Fibroblast of lung (primary cell): ENCODE measurements around the gene KIRREL3. TPM values are rescaled to one million over a fixed set of nuclear protein-coding genes. Genes with fewer than 3 reads are reported as not detected.

Experiments used
- DNase-seq, 2 donors: peaks; one replicate each; pipeline versions ENCODE4 v3.0.0 to v3.0.0-alpha.2; 2010; ENCODE audit warnings: low read depth in 2 of 2
- H2AFZ ChIP-seq: 2 replicates; pipeline ENCODE4 v1.5.1; 2012; ENCODE audit warnings: low read length, control low read depth, inconsistent platforms
- H3K27ac ChIP-seq: 2 replicates; pipeline ENCODE4 v1.5.1; 2011; ENCODE audit warnings: low read length, control low read depth; ENCODE audit not compliant: insufficient read depth
- H3K27me3 ChIP-seq: 2 replicates; pipeline ENCODE4 v1.5.1; 2011; ENCODE audit warnings: mild to moderate bottlenecking, low read length; ENCODE audit not compliant: control insufficient read depth, insufficient read depth
- H3K36me3 ChIP-seq: 2 replicates; pipeline ENCODE4 v1.5.1; 2011; ENCODE audit warnings: low read length; ENCODE audit not compliant: control insufficient read depth, insufficient read depth
- H3K4me1 ChIP-seq: 2 replicates; pipeline ENCODE4 v1.5.1; 2011; ENCODE audit warnings: low read length; ENCODE audit not compliant: control insufficient read depth, insufficient read depth; ENCODE audit errors: extremely low read depth
- H3K4me2 ChIP-seq: 2 replicates; pipeline ENCODE4 v1.5.1; 2011; ENCODE audit warnings: low read length, control low read depth; ENCODE audit not compliant: insufficient read depth; ENCODE audit errors: extremely low read depth
- H3K4me3 ChIP-seq, 4 experiments: fragments of 200-600 bp in 1 of 4; sonication (generic) in 1 of 4; replicated peaks in 1 of 4; 2 replicates each; pipeline ENCODE4 v1.5.1; 2011 to 2016; ENCODE audit warnings: low read length in 4 of 4, low read depth in 3 of 4, mild to moderate bottlenecking in 3 of 4, control low read depth in 2 of 4, inconsistent platforms in 1 of 4, mixed read lengths in 1 of 4; ENCODE audit not compliant: insufficient read depth in 1 of 4; ENCODE audit errors: control extremely low read depth in 1 of 4
- H3K79me2 ChIP-seq: 2 replicates; pipeline ENCODE4 v1.5.1; 2012; ENCODE audit warnings: mild to moderate bottlenecking, low read length, inconsistent platforms; ENCODE audit not compliant: control insufficient read depth, insufficient read depth
- H3K9ac ChIP-seq: 2 replicates; pipeline ENCODE4 v1.5.1; 2011; ENCODE audit warnings: mild to moderate bottlenecking, low read length, control low read depth; ENCODE audit not compliant: insufficient read depth
- H3K9me3 ChIP-seq: 2 replicates; pipeline ENCODE4 v1.5.1; 2012; ENCODE audit warnings: low read depth, low read length; ENCODE audit not compliant: control insufficient read depth, insufficient read depth
- H4K20me1 ChIP-seq: 2 replicates; pipeline ENCODE4 v1.5.1; 2011; ENCODE audit warnings: low read length; ENCODE audit not compliant: control insufficient read depth, insufficient read depth; ENCODE audit errors: extremely low read depth
- EZH2 ChIP-seq: IDR thresholded peaks from 2 replicates; pipeline ENCODE4 v1.5.1; 2012; ENCODE audit warnings: low read length, control low read depth, mild to moderate bottlenecking; ENCODE audit errors: missing control alignments
- polyA plus RNA-seq, 2 donors: library from polyadenylated mRNA; depleted of rRNA in 1 of 2; stranded (reverse) in 1 of 2; unstranded in 1 of 2; fragments of >200 nt; gene quantifications; 2 replicates each; pipeline ENCODE4 v1.2.1, GENCODE V29; 2011 to 2012; ENCODE audit warnings: missing spikeins in 1 of 2
- total RNA-seq: library from RNA; depleted of rRNA; stranded (reverse); fragments of >200 nt; gene quantifications from 2 replicates; pipeline ENCODE4 v1.2.1, GENCODE V29; 2014
- TF ChIP-seq, protein P1 (sequence below), 2 donors: IDR thresholded peaks in 1 of 2; conservative IDR thresholded peaks in 1 of 2; 1 replicate in 1 of 2; 2 replicates in 1 of 2; pipeline ENCODE4 v1.5.1; 2011 to 2012; ENCODE audit warnings: low read length in 2 of 2, control low read depth in 1 of 2, inconsistent platforms in 1 of 2, low read depth in 1 of 2, mild to moderate bottlenecking in 1 of 2

The KIRREL3 gene
- total and polyA plus RNA-seq, 2 donors (not counting 1 experiment from before 2014, with no cell fraction given) = 2.8 to 6.1 TPM

DNA sequence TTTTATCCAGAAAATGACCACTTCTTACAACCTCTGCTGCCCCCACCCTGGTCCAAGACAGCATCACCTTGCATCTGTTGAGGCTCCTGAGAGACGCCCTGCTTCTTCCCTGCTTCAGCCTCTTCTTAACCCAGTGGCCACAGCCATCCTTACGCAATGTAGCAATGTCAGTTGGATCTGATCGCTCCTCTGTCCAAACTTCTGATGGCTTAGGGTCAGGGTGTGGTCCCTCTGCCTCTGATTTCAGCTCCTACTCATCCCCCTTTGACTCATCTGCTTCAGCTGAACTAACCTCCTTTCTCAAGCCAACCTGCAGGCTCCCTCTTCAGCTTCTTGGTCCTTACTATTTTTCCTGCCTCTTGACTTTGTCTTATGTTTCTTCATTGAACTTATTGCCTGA, 280.8 kb downstream of the KIRREL3 start:
- Histone ChIP-seq H3K4me1 (peaks cover 8% of the 10 kb centered on the region), H4K20me1 (no peaks in the 10 kb centered on the region), H3K9me3 (no peaks in the 10 kb centered on the region), H3K79me2 (no peaks in the 10 kb centered on the region), H3K4me2 (no peak overlapping the region), H3K27ac (no peak overlapping the region), H3K36me3 (no peaks in the 10 kb centered on the region), H3K27me3 (no peaks in the 10 kb centered on the region), H3K4me3 (no peak overlapping the region), H2AFZ (no peak overlapping the region), H3K9ac (no peak overlapping the region)
- TF ChIP-seq EZH2 = no peak
- TF ChIP-seq, protein P1, sequence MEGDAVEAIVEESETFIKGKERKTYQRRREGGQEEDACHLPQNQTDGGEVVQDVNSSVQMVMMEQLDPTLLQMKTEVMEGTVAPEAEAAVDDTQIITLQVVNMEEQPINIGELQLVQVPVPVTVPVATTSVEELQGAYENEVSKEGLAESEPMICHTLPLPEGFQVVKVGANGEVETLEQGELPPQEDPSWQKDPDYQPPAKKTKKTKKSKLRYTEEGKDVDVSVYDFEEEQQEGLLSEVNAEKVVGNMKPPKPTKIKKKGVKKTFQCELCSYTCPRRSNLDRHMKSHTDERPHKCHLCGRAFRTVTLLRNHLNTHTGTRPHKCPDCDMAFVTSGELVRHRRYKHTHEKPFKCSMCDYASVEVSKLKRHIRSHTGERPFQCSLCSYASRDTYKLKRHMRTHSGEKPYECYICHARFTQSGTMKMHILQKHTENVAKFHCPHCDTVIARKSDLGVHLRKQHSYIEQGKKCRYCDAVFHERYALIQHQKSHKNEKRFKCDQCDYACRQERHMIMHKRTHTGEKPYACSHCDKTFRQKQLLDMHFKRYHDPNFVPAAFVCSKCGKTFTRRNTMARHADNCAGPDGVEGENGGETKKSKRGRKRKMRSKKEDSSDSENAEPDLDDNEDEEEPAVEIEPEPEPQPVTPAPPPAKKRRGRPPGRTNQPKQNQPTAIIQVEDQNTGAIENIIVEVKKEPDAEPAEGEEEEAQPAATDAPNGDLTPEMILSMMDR (conservative IDR thresholded peaks at IDR 0.05 in 1 of 2, IDR thresholded peaks at IDR 0.05 in 1 of 2; ENCODE audit: low read depth in 1 of 2, low read length in 2 of 2) = no peak
- DNase-seq = no peak

DNA sequence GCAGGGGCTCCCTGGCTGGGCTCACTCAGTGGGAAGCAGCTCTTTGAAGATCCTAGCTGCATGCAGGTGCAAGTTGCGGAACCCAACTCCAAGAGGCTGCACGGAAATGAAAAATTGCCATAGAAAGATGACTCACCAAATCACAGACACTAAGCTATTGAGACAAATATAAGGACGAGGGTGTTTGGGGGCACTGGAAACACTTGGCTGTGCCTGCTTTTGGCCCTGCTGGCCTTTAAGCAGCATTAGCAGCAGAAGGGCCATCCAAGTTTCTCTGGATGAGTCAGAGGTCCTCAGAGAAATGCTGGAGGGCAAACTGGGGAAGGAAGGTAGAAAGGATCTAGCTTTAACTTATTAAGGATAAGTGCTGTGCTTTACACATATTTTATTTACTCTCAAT, 282.3 kb downstream of the KIRREL3 start:
- H3K79me2 ChIP-seq = no peaks in the 10 kb centered on the region
- no peaks in the 10 kb centered on the region for H3K9me3 ChIP-seq
- H2AFZ ChIP-seq = no peak overlapping the region
- DNase-seq = no peak
- TF ChIP-seq EZH2 = no peak
- TF ChIP-seq, protein P1 (conservative IDR thresholded peaks at IDR 0.05 in 1 of 2, IDR thresholded peaks at IDR 0.05 in 1 of 2; ENCODE audit: low read depth in 1 of 2, low read length in 2 of 2) = no peak
- peaks cover 8% of the 10 kb centered on the region for H3K4me1 ChIP-seq
- H3K9ac ChIP-seq = no peak overlapping the region
- no peak overlapping the region for H3K4me2 ChIP-seq
- no peaks in the 10 kb centered on the region for H3K36me3 ChIP-seq
- H3K4me3 ChIP-seq = no peak overlapping the region
- no peaks in the 10 kb centered on the region for H4K20me1 ChIP-seq
- H3K27ac ChIP-seq = no peak overlapping the region
- H3K27me3 ChIP-seq = no peaks in the 10 kb centered on the region

- no peak overlapping the region for H3K27ac ChIP-seq
- H4K20me1 ChIP-seq = no peaks in the 10 kb centered on the region
- H3K4me3 ChIP-seq = no peak overlapping the region
- no peak overlapping the region for H2AFZ ChIP-seq
- DNase-seq = peak; percentile 13 to 33
- no peak overlapping the region for H3K9ac ChIP-seq
- H3K4me1 ChIP-seq = peaks cover 8% of the 10 kb centered on the region
- H3K36me3 ChIP-seq = no peaks in the 10 kb centered on the region
- no peaks in the 10 kb centered on the region for H3K27me3 ChIP-seq
- no peak overlapping the region for H3K4me2 ChIP-seq
- TF ChIP-seq, protein P1 (conservative IDR thresholded peaks at IDR 0.05 in 1 of 2, IDR thresholded peaks at IDR 0.05 in 1 of 2; ENCODE audit: low read depth in 1 of 2, low read length in 2 of 2) = peak; percentile 38 to 73
- no peak for TF ChIP-seq EZH2
- H3K9me3 ChIP-seq = no peaks in the 10 kb centered on the region
- no peaks in the 10 kb centered on the region for H3K79me2 ChIP-seq
These were observed 284.0 kb downstream of the KIRREL3 start for GRCh38 chr11:126716456-126717083.
